WTC11 (cell line): ENCODE data around the gene GRB7. TPM values are rescaled to one million over a fixed set of nuclear protein-coding genes. Genes with fewer than 3 reads are reported as not detected.
"Not testable (repeated sequence)": the region's sequence is repeated elsewhere in the genome, so short reads cannot be mapped to it uniquely, and the experiment has no call there.

Experiments used
- ATAC-seq: fragments of 200-7000 bp; cut with Tn5 transposase; 2 replicates; pipeline ENCODE4 v1.10.0; 2021; ENCODE audit warnings: mild to moderate bottlenecking, moderate library complexity
- CTCF ChIA-PET: fragments of 300-600 bp; sonication (Branson Sonifier 250); formaldehyde crosslinking; loops from one replicate; lab custom pipeline; 2021; ENCODE audit warnings: antibody characterized with exemption; lab: Charles Lee
- POLR2A ChIA-PET: fragments of 350-600 bp; sonication (Branson Sonifier 250); formaldehyde crosslinking; loops from one replicate; lab custom pipeline; 2021; ENCODE audit warnings: antibody characterized with exemption; lab: Charles Lee
- DNase-seq: peaks from one replicate; pipeline ENCODE4 v3.0.0; 2021; ENCODE audit warnings: low spot score
- H3K27ac Mint-ChIP-seq: 2 replicates; pipeline ENCODE4 v1.8.0; 2021; ENCODE audit warnings: mixed read lengths
- H3K27me3 Mint-ChIP-seq: 2 replicates; pipeline ENCODE4 v1.8.0; 2021; ENCODE audit warnings: low read depth, mild to moderate bottlenecking, moderate library complexity, mixed read lengths
- H3K36me3 Mint-ChIP-seq: 2 replicates; pipeline ENCODE4 v1.8.0; 2021; ENCODE audit warnings: mixed read lengths
- H3K4me1 Mint-ChIP-seq: 2 replicates; pipeline ENCODE4 v1.8.0; 2022; ENCODE audit warnings: mixed read lengths
- H3K4me3 Mint-ChIP-seq: 2 replicates; pipeline ENCODE4 v1.8.0; 2021; ENCODE audit warnings: mild to moderate bottlenecking, moderate library complexity, mixed read lengths
- H3K9me3 Mint-ChIP-seq: 2 replicates; pipeline ENCODE4 v1.8.0; 2021; ENCODE audit warnings: mixed read lengths
- CREB1 ChIP-seq: sonication (generic); formaldehyde crosslinking; IDR thresholded peaks from 2 replicates; pipeline ENCODE4 v1.8.0; 2023; ENCODE audit warnings: mild to moderate bottlenecking, missing genetic modification reagents
- E2F4 ChIP-seq: sonication (generic); formaldehyde crosslinking; IDR thresholded peaks from 2 replicates; pipeline ENCODE4 v1.8.1; 2022; ENCODE audit warnings: low read depth, mild to moderate bottlenecking, moderate library complexity, missing genetic modification reagents, borderline replicate concordance
- EMX1 ChIP-seq: fragments of 250-450 bp; sonication (Bioruptor Pico); IDR thresholded peaks from 2 replicates; pipeline ENCODE4 v1.8.0; 2021; ENCODE audit warnings: mild to moderate bottlenecking
- FOXP1 ChIP-seq: sonication (generic); formaldehyde crosslinking; IDR thresholded peaks from 2 replicates; pipeline ENCODE4 v1.8.0; 2022; ENCODE audit warnings: missing genetic modification reagents, mild to moderate bottlenecking, moderate library complexity, borderline replicate concordance
- GTF2I ChIP-seq: fragments of 250-450 bp; sonication (Bioruptor Pico); conservative IDR thresholded peaks from 2 replicates; pipeline ENCODE4 v1.4.0; 2021; ENCODE audit warnings: mild to moderate bottlenecking
- MLX ChIP-seq: sonication (generic); formaldehyde crosslinking; IDR thresholded peaks from 2 replicates; pipeline ENCODE4 v1.8.1; 2023; ENCODE audit warnings: mild to moderate bottlenecking, missing genetic modification reagents, moderate library complexity
- NFYB ChIP-seq: sonication (generic); formaldehyde crosslinking; conservative IDR thresholded peaks from 2 replicates; pipeline ENCODE4 v1.8.0; 2022; ENCODE audit warnings: low read depth, missing genetic modification reagents
- NR1H2 ChIP-seq: sonication (generic); formaldehyde crosslinking; IDR thresholded peaks from 2 replicates; pipeline ENCODE4 v1.9.0; 2021; ENCODE audit warnings: mild to moderate bottlenecking, moderate library complexity, missing genetic modification reagents
- NR3C1 ChIP-seq: sonication (generic); formaldehyde crosslinking; conservative IDR thresholded peaks from 2 replicates; pipeline ENCODE4 v1.8.1; 2023; ENCODE audit warnings: low read depth, mild to moderate bottlenecking, missing genetic modification reagents
- PRDM15 ChIP-seq: sonication (generic); formaldehyde crosslinking; IDR thresholded peaks from 2 replicates; pipeline ENCODE4 v1.8.0; 2022; ENCODE audit warnings: missing genetic modification reagents
- PRRX2 ChIP-seq: fragments of 250-450 bp; sonication (Bioruptor Pico); IDR thresholded peaks from 2 replicates; pipeline ENCODE4 v1.8.0; 2021; ENCODE audit warnings: mild to moderate bottlenecking
- ZNF232 ChIP-seq: sonication (generic); formaldehyde crosslinking; IDR thresholded peaks from 2 replicates; pipeline ENCODE4 v1.8.0; 2022; ENCODE audit warnings: mild to moderate bottlenecking, missing genetic modification reagents
- ZNF416 ChIP-seq: fragments of 250-450 bp; sonication (Bioruptor Pico); IDR thresholded peaks from 2 replicates; pipeline ENCODE4 v1.9.0; 2021; ENCODE audit warnings: mild to moderate bottlenecking, inconsistent platforms
- total RNA-seq: library from RNA; stranded (reverse); gene quantifications from 3 replicates; pipeline ENCODE4 v1.2.3, GENCODE V29; 2021
- TF ChIP-seq, protein P1 (sequence below): fragments of 250-450 bp; sonication (Bioruptor Pico); IDR thresholded peaks from 2 replicates; pipeline ENCODE4 v2.1.2; 2022; ENCODE audit warnings: mild to moderate bottlenecking, moderate library complexity
- TF ChIP-seq, protein P2 (sequence below): sonication (generic); formaldehyde crosslinking; IDR thresholded peaks from 2 replicates; pipeline ENCODE4 v1.8.1; 2023; ENCODE audit warnings: mild to moderate bottlenecking, moderate library complexity, missing genetic modification reagents
- TF ChIP-seq, protein P3 (sequence below): fragments of 250-450 bp; sonication (Bioruptor Pico); IDR thresholded peaks from 2 replicates; pipeline ENCODE4 v1.9.0; 2021; ENCODE audit warnings: mild to moderate bottlenecking, borderline replicate concordance
- TF ChIP-seq, protein P4 (sequence below): sonication (generic); formaldehyde crosslinking; IDR thresholded peaks from 2 replicates; pipeline ENCODE4 v1.8.0; 2022; ENCODE audit warnings: mild to moderate bottlenecking, missing genetic modification reagents

GRB7 gene
- total RNA-seq, 1 experiment from 2014 or later = 48.5 TPM

GRCh38 chr17:39746145-39746461 lies 8.4 kb downstream of the GRB7 start (continued):
- TF ChIP-seq PRDM15 (no peak), FOXP1 (CRISPR knock-in tag) (no peak), NR1H2 (CRISPR knock-in tag) (no peak), PRRX2 (CRISPR knock-in tag) (no peak), ZNF416 (no peak), ZNF232 (CRISPR knock-in tag) (no peak), E2F4 (CRISPR knock-in tag) (no peak)

GRCh38 chr17:39747745-39748144 lies 10.0 kb downstream of the GRB7 start:
- ATAC-seq (no peak), DNase-seq (no peak)
- Mint-ChIP-seq H3K27ac (no peak overlapping the region), H3K9me3 (no peaks in the 10 kb centered on the region), H3K4me1 (peaks cover 38% of the 10 kb centered on the region), H3K27me3 (no peaks in the 10 kb centered on the region; the same call in none of the 2 replicates), H3K36me3 (peaks cover 23% of the 10 kb centered on the region), H3K4me3 (no peak overlapping the region)
- ChIA-PET POLR2A (no interaction called here), CTCF (interaction anchor here (1.0 to 9.2 kb wide), 3 partner anchors 18 to 126 kb away, joined by 3 to 79 read pairs (median 4); partner anchors contain the start of gene MIEN1)
- TF ChIP-seq, protein P1, sequence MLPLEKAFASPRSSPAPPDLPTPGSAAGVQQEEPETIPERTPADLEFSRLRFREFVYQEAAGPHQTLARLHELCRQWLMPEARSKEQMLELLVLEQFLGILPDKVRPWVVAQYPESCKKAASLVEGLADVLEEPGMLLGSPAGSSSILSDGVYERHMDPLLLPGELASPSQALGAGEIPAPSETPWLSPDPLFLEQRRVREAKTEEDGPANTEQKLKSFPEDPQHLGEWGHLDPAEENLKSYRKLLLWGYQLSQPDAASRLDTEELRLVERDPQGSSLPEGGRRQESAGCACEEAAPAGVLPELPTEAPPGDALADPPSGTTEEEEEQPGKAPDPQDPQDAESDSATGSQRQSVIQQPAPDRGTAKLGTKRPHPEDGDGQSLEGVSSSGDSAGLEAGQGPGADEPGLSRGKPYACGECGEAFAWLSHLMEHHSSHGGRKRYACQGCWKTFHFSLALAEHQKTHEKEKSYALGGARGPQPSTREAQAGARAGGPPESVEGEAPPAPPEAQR (CRISPR knock-in tag) = no peak
- TF ChIP-seq, protein P2, sequence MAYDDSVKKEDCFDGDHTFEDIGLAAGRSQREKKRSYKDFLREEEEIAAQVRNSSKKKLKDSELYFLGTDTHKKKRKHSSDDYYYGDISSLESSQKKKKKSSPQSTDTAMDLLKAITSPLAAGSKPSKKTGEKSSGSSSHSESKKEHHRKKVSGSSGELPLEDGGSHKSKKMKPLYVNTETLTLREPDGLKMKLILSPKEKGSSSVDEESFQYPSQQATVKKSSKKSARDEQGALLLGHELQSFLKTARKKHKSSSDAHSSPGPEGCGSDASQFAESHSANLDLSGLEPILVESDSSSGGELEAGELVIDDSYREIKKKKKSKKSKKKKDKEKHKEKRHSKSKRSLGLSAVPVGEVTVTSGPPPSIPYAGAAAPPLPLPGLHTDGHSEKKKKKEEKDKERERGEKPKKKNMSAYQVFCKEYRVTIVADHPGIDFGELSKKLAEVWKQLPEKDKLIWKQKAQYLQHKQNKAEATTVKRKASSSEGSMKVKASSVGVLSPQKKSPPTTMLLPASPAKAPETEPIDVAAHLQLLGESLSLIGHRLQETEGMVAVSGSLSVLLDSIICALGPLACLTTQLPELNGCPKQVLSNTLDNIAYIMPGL (CRISPR knock-in tag) = no peak
- no peak for TF ChIP-seq NR1H2 (CRISPR knock-in tag)
- TF ChIP-seq GTF2I (CRISPR knock-in tag) = no peak
- no peak for TF ChIP-seq NFYB (CRISPR knock-in tag)
- TF ChIP-seq CREB1 = no peak
- TF ChIP-seq, protein P3, sequence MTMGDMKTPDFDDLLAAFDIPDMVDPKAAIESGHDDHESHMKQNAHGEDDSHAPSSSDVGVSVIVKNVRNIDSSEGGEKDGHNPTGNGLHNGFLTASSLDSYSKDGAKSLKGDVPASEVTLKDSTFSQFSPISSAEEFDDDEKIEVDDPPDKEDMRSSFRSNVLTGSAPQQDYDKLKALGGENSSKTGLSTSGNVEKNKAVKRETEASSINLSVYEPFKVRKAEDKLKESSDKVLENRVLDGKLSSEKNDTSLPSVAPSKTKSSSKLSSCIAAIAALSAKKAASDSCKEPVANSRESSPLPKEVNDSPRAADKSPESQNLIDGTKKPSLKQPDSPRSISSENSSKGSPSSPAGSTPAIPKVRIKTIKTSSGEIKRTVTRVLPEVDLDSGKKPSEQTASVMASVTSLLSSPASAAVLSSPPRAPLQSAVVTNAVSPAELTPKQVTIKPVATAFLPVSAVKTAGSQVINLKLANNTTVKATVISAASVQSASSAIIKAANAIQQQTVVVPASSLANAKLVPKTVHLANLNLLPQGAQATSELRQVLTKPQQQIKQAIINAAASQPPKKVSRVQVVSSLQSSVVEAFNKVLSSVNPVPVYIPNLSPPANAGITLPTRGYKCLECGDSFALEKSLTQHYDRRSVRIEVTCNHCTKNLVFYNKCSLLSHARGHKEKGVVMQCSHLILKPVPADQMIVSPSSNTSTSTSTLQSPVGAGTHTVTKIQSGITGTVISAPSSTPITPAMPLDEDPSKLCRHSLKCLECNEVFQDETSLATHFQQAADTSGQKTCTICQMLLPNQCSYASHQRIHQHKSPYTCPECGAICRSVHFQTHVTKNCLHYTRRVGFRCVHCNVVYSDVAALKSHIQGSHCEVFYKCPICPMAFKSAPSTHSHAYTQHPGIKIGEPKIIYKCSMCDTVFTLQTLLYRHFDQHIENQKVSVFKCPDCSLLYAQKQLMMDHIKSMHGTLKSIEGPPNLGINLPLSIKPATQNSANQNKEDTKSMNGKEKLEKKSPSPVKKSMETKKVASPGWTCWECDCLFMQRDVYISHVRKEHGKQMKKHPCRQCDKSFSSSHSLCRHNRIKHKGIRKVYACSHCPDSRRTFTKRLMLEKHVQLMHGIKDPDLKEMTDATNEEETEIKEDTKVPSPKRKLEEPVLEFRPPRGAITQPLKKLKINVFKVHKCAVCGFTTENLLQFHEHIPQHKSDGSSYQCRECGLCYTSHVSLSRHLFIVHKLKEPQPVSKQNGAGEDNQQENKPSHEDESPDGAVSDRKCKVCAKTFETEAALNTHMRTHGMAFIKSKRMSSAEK (CRISPR knock-in tag) = no peak
- TF ChIP-seq NR3C1 (CRISPR knock-in tag) = no peak
- TF ChIP-seq, protein P4, sequence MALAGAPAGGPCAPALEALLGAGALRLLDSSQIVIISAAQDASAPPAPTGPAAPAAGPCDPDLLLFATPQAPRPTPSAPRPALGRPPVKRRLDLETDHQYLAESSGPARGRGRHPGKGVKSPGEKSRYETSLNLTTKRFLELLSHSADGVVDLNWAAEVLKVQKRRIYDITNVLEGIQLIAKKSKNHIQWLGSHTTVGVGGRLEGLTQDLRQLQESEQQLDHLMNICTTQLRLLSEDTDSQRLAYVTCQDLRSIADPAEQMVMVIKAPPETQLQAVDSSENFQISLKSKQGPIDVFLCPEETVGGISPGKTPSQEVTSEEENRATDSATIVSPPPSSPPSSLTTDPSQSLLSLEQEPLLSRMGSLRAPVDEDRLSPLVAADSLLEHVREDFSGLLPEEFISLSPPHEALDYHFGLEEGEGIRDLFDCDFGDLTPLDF (CRISPR knock-in tag) = no peak
- TF ChIP-seq MLX (CRISPR knock-in tag) = no peak
- TF ChIP-seq ZNF232 (CRISPR knock-in tag) = no peak
- no peak for TF ChIP-seq EMX1

GRCh38 chr17:39748444-39749034 lies 10.8 kb downstream of the GRB7 start:
- not testable (repeated sequence) for ATAC-seq, H3K4me3 Mint-ChIP-seq, H3K9me3 Mint-ChIP-seq, DNase-seq, H3K27me3 Mint-ChIP-seq
- Mint-ChIP-seq H3K27ac (peak overlapping the region; percentile 52; the same call in 1 of the 2 replicates), H3K36me3 (peaks cover 17% of the 10 kb centered on the region), H3K4me1 (peaks cover 45% of the 10 kb centered on the region)
- ChIA-PET CTCF (interaction anchor here (1.1 to 9.2 kb wide), 3 partner anchors 19 to 127 kb away, joined by 3 to 79 read pairs (median 4); partner anchors contain the start of gene MIEN1), POLR2A (interaction anchor here (0.6 kb wide), 1 partner anchor 885 kb away, joined by 3 read pairs; no protein-coding TSS in a partner anchor)
